Panc1 (cell line): ENCODE results near the gene LNPK. TPM values are rescaled to one million over a fixed set of nuclear protein-coding genes. Genes with fewer than 3 reads are reported as not detected.

Experiments used
- ATAC-seq: fragments of 200-7000 bp; cut with Tn5 transposase; 2 replicates; pipeline ENCODE4 v1.9.1; 2020; ENCODE audit warnings: mild to moderate bottlenecking, moderate library complexity
- BruUV-seq: library from RNA; stranded (reverse); fragments of 400-500 nt; replicated peaks from 2 replicates; lab custom pipeline; 2021; lab: Mats Ljungman, UMichigan
- CTCF ChIA-PET: fragments of 300-600 bp; sonication (Branson Sonifier 250); formaldehyde crosslinking; loops from one replicate; lab custom pipeline; 2022; ENCODE audit warnings: antibody characterized with exemption; lab: Charles Lee
- POLR2A ChIA-PET: fragments of 300-600 bp; sonication (Branson Sonifier 250); formaldehyde crosslinking; loops from one replicate; lab custom pipeline; 2022; ENCODE audit warnings: antibody characterized with exemption; lab: Charles Lee
- DNase-seq: peaks from one replicate; pipeline ENCODE4 v3.0.0-alpha.2; 2010; ENCODE audit warnings: low read depth, low spot score
- H3K27ac ChIP-seq: 2 replicates; pipeline ENCODE4 v1.5.1; 2011; ENCODE audit warnings: mild to moderate bottlenecking, low read length, inconsistent platforms
- H3K27me3 ChIP-seq: fragments of 200-500 bp; sonication (Bioruptor generic); 2 replicates; pipeline ENCODE4 v1.6.0; 2014; ENCODE audit warnings: low read length, inconsistent platforms; ENCODE audit not compliant: control insufficient read depth, insufficient read depth
- H3K36me3 ChIP-seq: fragments of 200-500 bp; sonication (Bioruptor generic); 2 replicates; pipeline ENCODE4 v1.5.1; 2014; ENCODE audit warnings: inconsistent platforms, mild to moderate bottlenecking, low read length, moderate library complexity; ENCODE audit not compliant: control insufficient read depth, insufficient read depth
- H3K4me1 ChIP-seq: 2 replicates; pipeline ENCODE4 v1.5.1; 2011; ENCODE audit warnings: inconsistent platforms, mild to moderate bottlenecking, low read length, moderate library complexity; ENCODE audit not compliant: control insufficient read depth, insufficient read depth
- H3K4me3 ChIP-seq, 2 experiments: 2 replicates each; pipeline ENCODE4 v1.5.1; 2011 to 2012; ENCODE audit warnings: low read depth in 2 of 2, low read length in 2 of 2, mild to moderate bottlenecking in 2 of 2, inconsistent platforms in 1 of 2, moderate library complexity in 1 of 2
- H3K9me3 ChIP-seq: fragments of 200-500 bp; sonication (Bioruptor generic); 2 replicates; pipeline ENCODE4 v1.5.1; 2014; ENCODE audit warnings: low read depth, mild to moderate bottlenecking, inconsistent platforms, low read length, moderate library complexity; ENCODE audit not compliant: control insufficient read depth, insufficient read depth
- CTCF ChIP-seq: fragments of 450-650 bp; IDR thresholded peaks from 2 replicates; pipeline ENCODE4 v1.5.1; 2017; ENCODE audit warnings: mild to moderate bottlenecking
- POLR2AphosphoS5 ChIP-seq: IDR thresholded peaks from 2 replicates; pipeline ENCODE4 v1.6.1; 2012; ENCODE audit warnings: mild to moderate bottlenecking, low read depth, low read length, moderate library complexity
- SIN3A ChIP-seq: IDR thresholded peaks from 2 replicates; pipeline ENCODE4 v1.6.1; 2012; ENCODE audit warnings: low read depth, mild to moderate bottlenecking, low read length, moderate library complexity, borderline replicate concordance; ENCODE audit not compliant: insufficient read depth
- TCF7L2 ChIP-seq: IDR thresholded peaks from 2 replicates; pipeline ENCODE4 v1.6.1; 2011; ENCODE audit warnings: mild to moderate bottlenecking, low read depth, low read length, inconsistent platforms
- in situ Hi-C: cut with HindIII; loops from 2 replicates; pipeline ENCODE4 v1.10.0; 2016; ENCODE audit warnings: low sequenced_read_pairs, low pct_unique_long_range_greater_than_20kb
- intact Hi-C: fragments of 100-400 bp; cut with micrococcal nuclease; formaldehyde crosslinking; loops from one replicate; pipeline ENCODE4 v1.10.0; 2022; ENCODE audit not compliant: unreplicated experiment
- total RNA-seq: library from RNA; stranded (reverse); gene quantifications from one replicate; pipeline ENCODE4 v1.2.1, GENCODE V29; 2021; ENCODE audit not compliant: unreplicated experiment
- TF ChIP-seq, protein P1 (sequence below), 2 experiments: IDR thresholded peaks; 2 replicates each; pipeline ENCODE4 v1.6.1; 2011 to 2012; ENCODE audit warnings: low read depth in 2 of 2, control low read depth in 1 of 2, low read length in 1 of 2, mild to moderate bottlenecking in 1 of 2, moderate library complexity in 1 of 2; ENCODE audit not compliant: insufficient read depth in 1 of 2

Gene LNPK
- total RNA-seq, 1 experiment from 2014 or later = 27.3 TPM

- no peak for DNase-seq
- Histone ChIP-seq H3K4me3 (no peak overlapping the region), H3K36me3 (no peaks in the 10 kb centered on the region), H3K27ac (no peak overlapping the region), H3K9me3 (no peaks in the 10 kb centered on the region), H3K27me3 (no peaks in the 10 kb centered on the region; the same call in 1 of the 2 replicates), H3K4me1 (no peaks in the 10 kb centered on the region)
- POLR2A ChIA-PET = no interaction called here
- no peak for ATAC-seq
- CTCF ChIA-PET = no interaction called here
- BruUV-seq = no TSS peak
- intact Hi-C loops = no loop called here
- in situ Hi-C loops = no loop called here
- TF ChIP-seq TCF7L2 (no peak), POLR2AphosphoS5 (no peak), CTCF (no peak), SIN3A (no peak)
- TF ChIP-seq, protein P1, sequence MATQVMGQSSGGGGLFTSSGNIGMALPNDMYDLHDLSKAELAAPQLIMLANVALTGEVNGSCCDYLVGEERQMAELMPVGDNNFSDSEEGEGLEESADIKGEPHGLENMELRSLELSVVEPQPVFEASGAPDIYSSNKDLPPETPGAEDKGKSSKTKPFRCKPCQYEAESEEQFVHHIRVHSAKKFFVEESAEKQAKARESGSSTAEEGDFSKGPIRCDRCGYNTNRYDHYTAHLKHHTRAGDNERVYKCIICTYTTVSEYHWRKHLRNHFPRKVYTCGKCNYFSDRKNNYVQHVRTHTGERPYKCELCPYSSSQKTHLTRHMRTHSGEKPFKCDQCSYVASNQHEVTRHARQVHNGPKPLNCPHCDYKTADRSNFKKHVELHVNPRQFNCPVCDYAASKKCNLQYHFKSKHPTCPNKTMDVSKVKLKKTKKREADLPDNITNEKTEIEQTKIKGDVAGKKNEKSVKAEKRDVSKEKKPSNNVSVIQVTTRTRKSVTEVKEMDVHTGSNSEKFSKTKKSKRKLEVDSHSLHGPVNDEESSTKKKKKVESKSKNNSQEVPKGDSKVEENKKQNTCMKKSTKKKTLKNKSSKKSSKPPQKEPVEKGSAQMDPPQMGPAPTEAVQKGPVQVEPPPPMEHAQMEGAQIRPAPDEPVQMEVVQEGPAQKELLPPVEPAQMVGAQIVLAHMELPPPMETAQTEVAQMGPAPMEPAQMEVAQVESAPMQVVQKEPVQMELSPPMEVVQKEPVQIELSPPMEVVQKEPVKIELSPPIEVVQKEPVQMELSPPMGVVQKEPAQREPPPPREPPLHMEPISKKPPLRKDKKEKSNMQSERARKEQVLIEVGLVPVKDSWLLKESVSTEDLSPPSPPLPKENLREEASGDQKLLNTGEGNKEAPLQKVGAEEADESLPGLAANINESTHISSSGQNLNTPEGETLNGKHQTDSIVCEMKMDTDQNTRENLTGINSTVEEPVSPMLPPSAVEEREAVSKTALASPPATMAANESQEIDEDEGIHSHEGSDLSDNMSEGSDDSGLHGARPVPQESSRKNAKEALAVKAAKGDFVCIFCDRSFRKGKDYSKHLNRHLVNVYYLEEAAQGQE (IDR thresholded peaks at IDR 0.05; ENCODE audit: insufficient read depth in 1 of 2, low read depth in 2 of 2, low read length in 1 of 2) = no peak
Observed at GRCh38 chr2:175874291-175874690, 127.8 kb downstream of the LNPK start.

Other genes starting within 250 kb of the LNPK start
- not detected for gene EVX2, start 81.7 kb upstream of the LNPK start, total RNA-seq
- not detected for gene HOXD13, start 90.5 kb upstream of the LNPK start, total RNA-seq
- gene HOXD12, start 97.5 kb upstream of the LNPK start, total RNA-seq = 0.13 TPM
- gene HOXD11, start 105.0 kb upstream of the LNPK start, total RNA-seq = 0.49 TPM
- not detected for gene HOXD10, start 114.5 kb upstream of the LNPK start, total RNA-seq
- gene HOXD9, start 120.5 kb upstream of the LNPK start, total RNA-seq = 0.15 TPM
- not detected for gene HOXD8, start 127.4 kb upstream of the LNPK start, total RNA-seq
- gene HOXD4, start 149.3 kb upstream of the LNPK start, total RNA-seq = 1.4 TPM
- gene HOXD3, start 155.0 kb upstream of the LNPK start, total RNA-seq = 1.8 TPM
- 0.18 TPM for gene HOXD1, start 186.4 kb upstream of the LNPK start, total RNA-seq